HepG2 (cell line): ENCODE results near the gene CDH23. TPM values are rescaled to one million over a fixed set of nuclear protein-coding genes. Genes with fewer than 3 reads are reported as not detected.

Experiments used
- ATAC-seq: fragments of 200-7000 bp; cut with Tn5 transposase; 3 replicates; pipeline ENCODE4 v1.9.1; 2020; ENCODE audit warnings: mild to moderate bottlenecking, moderate library complexity
- BruUV-seq: library from RNA; stranded (reverse); fragments of 400-500 nt; replicated peaks from 2 replicates; lab custom pipeline; 2021; lab: Mats Ljungman, UMichigan
- CTCF ChIA-PET: fragments of 300-600 bp; formaldehyde crosslinking; extraction: SDS; loops from one replicate; lab custom pipeline; 2021; ENCODE audit warnings: low total read pairs, inconsistent platforms, low intra/inter-chr PET ratio; lab: Yijun Ruan, JAX
- POLR2A ChIA-PET: fragments of 350-600 bp; sonication (Branson Sonifier 250); formaldehyde crosslinking; loops from one replicate; lab custom pipeline; 2020; ENCODE audit warnings: antibody characterized with exemption, inconsistent platforms; lab: Yijun Ruan, JAX
- DNase-seq: peaks from one replicate; pipeline ENCODE4 v3.0.0-alpha.2; 2015; ENCODE audit warnings: low spot score
- FAIRE-seq: peaks from 3 replicates; lab custom pipeline; 2011; peaks lifted over from hg19 to GRCh38; lab: Jason Lieb, UNC
- H2AFZ ChIP-seq: one replicate; pipeline ENCODE4 v1.6.1; 2011; ENCODE audit warnings: low read length, inconsistent platforms
- H3K27ac ChIP-seq: fragments of 300-600 bp; 3 replicates; pipeline ENCODE4 v1.8.0; 2011; ENCODE audit warnings: mixed run types, mild to moderate bottlenecking, mixed read lengths, low read length, inconsistent platforms; ENCODE audit not compliant: insufficient read depth; ENCODE audit errors: extremely low read length
- H3K27me3 ChIP-seq, 2 experiments: fragments of 200-600 bp in 1 of 2; 2 replicates in 1 of 2; 3 replicates in 1 of 2; pipeline versions ENCODE4 v1.6.0 to v1.8.0; 2011; ENCODE audit warnings: low read length in 2 of 2, mild to moderate bottlenecking in 2 of 2, moderate library complexity in 2 of 2, inconsistent platforms in 1 of 2; ENCODE audit not compliant: insufficient read depth in 2 of 2, control insufficient read depth in 1 of 2
- H3K36me3 ChIP-seq, 2 experiments: fragments of 200-600 bp in 1 of 2; replicated peaks in 1 of 2; 2 replicates in 1 of 2; 3 replicates in 1 of 2; pipeline versions ENCODE4 v1.5.1 to v1.8.0; 2011; ENCODE audit warnings: low read length in 2 of 2, inconsistent platforms in 1 of 2; ENCODE audit not compliant: insufficient read depth in 2 of 2, control insufficient read depth in 1 of 2
- H3K4me1 ChIP-seq: 2 replicates; pipeline ENCODE4 v1.5.1; 2012; ENCODE audit warnings: low read length, inconsistent platforms; ENCODE audit not compliant: insufficient read depth
- H3K4me2 ChIP-seq: 2 replicates; pipeline ENCODE4 v1.6.0; 2011; ENCODE audit warnings: low read depth, low read length, inconsistent platforms
- H3K4me3 ChIP-seq, 3 experiments: fragments of 200-600 bp in 1 of 3; sonication (generic), shearing (Covaris generic) in 1 of 3; replicated peaks in 1 of 3; 2 replicates each; pipeline ENCODE4 v1.5.1; 2011 to 2016; ENCODE audit warnings: low read length in 3 of 3, inconsistent platforms in 2 of 3, low read depth in 2 of 3, mild to moderate bottlenecking in 2 of 3, control low read depth in 1 of 3, mixed read lengths in 1 of 3; ENCODE audit not compliant: insufficient read depth in 1 of 3
- H3K79me2 ChIP-seq: one replicate; pipeline ENCODE4 v1.6.1; 2011; ENCODE audit warnings: low read length, inconsistent platforms; ENCODE audit not compliant: insufficient read depth
- H3K9ac ChIP-seq: 2 replicates; pipeline ENCODE4 v1.6.0; 2011; ENCODE audit warnings: mild to moderate bottlenecking, low read depth, low read length, inconsistent platforms; ENCODE audit not compliant: insufficient read depth
- H3K9me3 ChIP-seq: 2 replicates; pipeline ENCODE4 v1.5.1; 2012; ENCODE audit warnings: mild to moderate bottlenecking, low read length
- H4K20me1 ChIP-seq: 2 replicates; pipeline ENCODE4 v1.6.0; 2011; ENCODE audit warnings: inconsistent platforms, mild to moderate bottlenecking, low read length, moderate library complexity; ENCODE audit not compliant: insufficient read depth
- CHD4 ChIP-seq: fragments of 200-600 bp; sonication (generic); IDR thresholded peaks from 2 replicates; pipeline ENCODE4 v1.7.0; 2017; ENCODE audit warnings: mild to moderate bottlenecking, low read length, borderline replicate concordance
- JDP2 ChIP-seq: sonication (generic); formaldehyde crosslinking; IDR thresholded peaks from 2 replicates; pipeline ENCODE4 v1.8.1; 2022; ENCODE audit warnings: missing genetic modification reagents, borderline replicate concordance
- NCOA2 ChIP-seq: sonication (generic); formaldehyde crosslinking; IDR thresholded peaks from 2 replicates; pipeline ENCODE4 v1.8.0; 2022; ENCODE audit warnings: inconsistent platforms
- NFYC ChIP-seq: IDR thresholded peaks from 2 replicates; pipeline ENCODE4 v1.6.1; 2016; ENCODE audit warnings: missing genetic modification reagents, missing compliant biosample characterization
- NRL ChIP-seq: sonication (generic); formaldehyde crosslinking; IDR thresholded peaks from 2 replicates; pipeline ENCODE4 v1.5.0; 2020; ENCODE audit warnings: missing genetic modification reagents, mild to moderate bottlenecking, moderate library complexity, borderline replicate concordance
- PHF8 ChIP-seq: sonication (generic); formaldehyde crosslinking; IDR thresholded peaks from 2 replicates; pipeline ENCODE4 v1.5.0; 2020; ENCODE audit warnings: missing genetic modification reagents
- ZFY ChIP-seq: sonication (generic); formaldehyde crosslinking; IDR thresholded peaks from 2 replicates; pipeline ENCODE4 v1.4.0; 2020; ENCODE audit warnings: missing genetic modification reagents
- ZNF501 ChIP-seq: sonication (generic); formaldehyde crosslinking; IDR thresholded peaks from 2 replicates; pipeline ENCODE4 v1.5.1; 2020; ENCODE audit warnings: mild to moderate bottlenecking, moderate library complexity, missing genetic modification reagents
- ZNF749 ChIP-seq: sonication (generic); formaldehyde crosslinking; IDR thresholded peaks from 2 replicates; pipeline ENCODE4 v1.8.0; 2022; ENCODE audit warnings: mild to moderate bottlenecking, missing genetic modification reagents, moderate library complexity, borderline replicate concordance
- WGBS: methylation state at CpG from one replicate; pipeline ENCODE4 v1.1.6; 2017; ENCODE audit warnings: low lambda C conversion rate; 5-methylcytosine and 5-hydroxymethylcytosine counted together
- in situ Hi-C: cut with HindIII; loops from 2 replicates; pipeline ENCODE4 v1.10.0; 2017; ENCODE audit warnings: low pct_unique_long_range_greater_than_20kb; ENCODE audit not compliant: extremely low pct_ligation_motif_present
- intact Hi-C: fragments of 100-400 bp; cut with micrococcal nuclease; formaldehyde crosslinking; loops from one replicate; pipeline ENCODE4 v1.10.0; 2022; ENCODE audit not compliant: unreplicated experiment
- polyA plus RNA-seq, 8 experiments: library from polyadenylated mRNA; depleted of rRNA in 3 of 8; stranded (reverse) in 7 of 8; unstranded in 1 of 8; fragments of >200 nt; fragmentation: Illumina TruSeq in 4 of 8; extraction: Trizol in 4 of 8; gene quantifications; 2 replicates each; pipeline versions ENCODE4 v1.2.1 to v1.2.3, GENCODE V29; 2011 to 2016; ENCODE audit warnings: low read depth in 4 of 8, missing spikeins in 1 of 8, mixed read lengths in 1 of 8; ENCODE audit not compliant: insufficient read depth in 1 of 8
- total RNA-seq, 5 experiments: library from RNA; depleted of rRNA; stranded (reverse); fragments of >200 nt; fragmentation: Illumina TruSeq; extraction: Trizol; gene quantifications; 2 replicates each; pipeline ENCODE4 v1.2.3, GENCODE V29; 2016; ENCODE audit warnings: low read depth in 1 of 5

Gene CDH23
- total and polyA plus RNA-seq, 2 of the 13 experiments (the other 11 are each of a cell fraction or from before 2014, with no cell fraction given), result 0.13 TPM; not detected in 1

- H3K4me3 ChIP-seq, result no peak overlapping the region
- H3K79me2 ChIP-seq, result no peaks in the 10 kb centered on the region
- peaks cover 5 to 19% of the 10 kb centered on the region in 2 experiments; a peak in 4 of 5 replicates for H3K27me3 ChIP-seq
- no peaks in the 10 kb centered on the region for H4K20me1 ChIP-seq
- CTCF ChIA-PET, result no interaction called here
- WGBS, result 20% methylated on average over 4 of the region's 4 CpGs
- BruUV-seq, result no TSS peak
- H3K9me3 ChIP-seq, result no peaks in the 10 kb centered on the region
- intact Hi-C loops, result no loop called here
- TF ChIP-seq JDP2 (CRISPR knock-in tag), result no peak
- no peak for TF ChIP-seq ZNF501
- TF ChIP-seq PHF8 (CRISPR knock-in tag), result no peak
- TF ChIP-seq ZNF749 (CRISPR knock-in tag), result no peak
- no peak for TF ChIP-seq CHD4
- no peak for TF ChIP-seq NFYC
- no peak for TF ChIP-seq ZFY (CRISPR knock-in tag)
- no peak for TF ChIP-seq NRL (CRISPR knock-in tag)
- TF ChIP-seq NCOA2 (CRISPR knock-in tag), result no peak
- H3K4me2 ChIP-seq, result no peak overlapping the region
- POLR2A ChIA-PET, result no interaction called here
- no peak overlapping the region for H2AFZ ChIP-seq
- in situ Hi-C loops, result no loop called here
- ATAC-seq (no peak), FAIRE-seq (no peak), DNase-seq (no peak)
- no peaks in the 10 kb centered on the region for H3K36me3 ChIP-seq
- H3K4me1 ChIP-seq, result peaks cover 17% of the 10 kb centered on the region
- no peak overlapping the region for H3K27ac ChIP-seq
- H3K9ac ChIP-seq, result no peak overlapping the region
Observed at GRCh38 chr10:71804077-71804476, 407.4 kb downstream of the CDH23 start.
